IPS DF 4.7 (cell line): ENCODE measurements around the gene PFDN4.

ENCODE experiments used
- DNase-seq: peaks from one replicate; pipeline ENCODE4 v3.0.0-alpha.2; 2013; ENCODE audit warnings: low spot score; ENCODE audit errors: extremely low read depth

Gene PFDN4

GRCh38 chr20:54200487-54201267 is 7.2 kb upstream of the PFDN4 start:
- DNase-seq = no peak

- no peak for DNase-seq
Measured at GRCh38 chr20:54201268-54201846, 6.5 kb upstream of the PFDN4 start.

GRCh38 chr20:54203281-54203680 is 4.6 kb upstream of the PFDN4 start:
- DNase-seq = no peak

- DNase-seq = no peak
Measured at GRCh38 chr20:54204063-54204462, 3.8 kb upstream of the PFDN4 start.

GRCh38 chr20:54204481-54204880 is 3.4 kb upstream of the PFDN4 start:
- no peak for DNase-seq

- no peak for DNase-seq
Measured at GRCh38 chr20:54205450-54205849, 2.4 kb upstream of the PFDN4 start.

GRCh38 chr20:54207053-54207742 is 689 bp upstream of the PFDN4 start:
- no peak for DNase-seq

- DNase-seq = no peak
Measured at GRCh38 chr20:54208548-54209176, 775 bp downstream of the PFDN4 start.

- DNase-seq = no peak
Measured at GRCh38 chr20:54209216-54209813, 1.4 kb downstream of the PFDN4 start.

GRCh38 chr20:54212226-54212625 is 4.3 kb downstream of the PFDN4 start:
- DNase-seq = no peak

- no peak for DNase-seq
Measured at GRCh38 chr20:54212871-54213270, 5.0 kb downstream of the PFDN4 start.

- no peak for DNase-seq
Measured at GRCh38 chr20:54214566-54214965, 6.7 kb downstream of the PFDN4 start.

- no peak for DNase-seq
Measured at GRCh38 chr20:54215157-54215789, 7.4 kb downstream of the PFDN4 start.

GRCh38 chr20:54217762-54218161 is 9.9 kb downstream of the PFDN4 start:
- DNase-seq = no peak

GRCh38 chr20:54218470-54218869 is 10.6 kb downstream of the PFDN4 start:
- no peak for DNase-seq

GRCh38 chr20:54219751-54220426 is 12.0 kb downstream of the PFDN4 start:
- no peak for DNase-seq

- no peak for DNase-seq
Measured at GRCh38 chr20:54220722-54221121, 12.8 kb downstream of the PFDN4 start.

GRCh38 chr20:54221353-54221752 is 13.5 kb downstream of the PFDN4 start:
- no peak for DNase-seq

GRCh38 chr20:54221996-54222890 is 14.4 kb downstream of the PFDN4 start:
- no peak for DNase-seq

GRCh38 chr20:54223285-54223684 is 15.4 kb downstream of the PFDN4 start:
- no peak for DNase-seq
